GM12872 (cell line): ENCODE results near the gene LMOD1.

Experiments
- TF ChIP-seq, protein P1 (sequence below): IDR thresholded peaks from 3 replicates; pipeline ENCODE4 v1.5.1; 2011; ENCODE audit warnings: low read depth, mild to moderate bottlenecking, low read length, moderate library complexity; ENCODE audit not compliant: insufficient read depth

LMOD1 gene

DNA sequence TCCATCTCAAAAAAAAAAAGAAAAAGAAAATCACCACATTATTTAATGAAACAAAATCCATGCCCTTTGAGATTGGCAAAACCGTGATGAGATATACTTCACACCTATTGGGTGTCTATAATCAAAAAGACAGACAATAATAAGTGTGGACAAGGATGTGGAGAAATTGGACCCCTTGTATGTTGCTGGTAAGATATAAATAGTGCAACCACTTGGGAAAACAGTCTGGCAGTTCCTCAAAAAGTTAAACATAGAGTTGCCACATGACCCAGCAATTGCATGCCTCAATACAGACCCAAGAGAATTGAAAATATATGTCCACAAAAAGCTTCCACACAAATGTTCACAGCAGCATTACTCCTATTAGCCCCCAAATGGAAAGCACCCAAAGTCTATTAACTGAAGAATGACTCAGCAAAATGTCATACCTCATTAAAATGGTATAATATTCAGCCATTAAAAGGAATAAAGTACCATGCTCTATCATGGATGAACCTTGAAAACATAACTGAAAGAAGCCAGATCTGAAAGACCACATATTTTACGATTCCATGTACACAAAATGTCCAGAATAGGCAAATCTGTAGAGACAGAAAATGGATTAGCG is 24.3 kb downstream of the LMOD1 start:
- TF ChIP-seq, protein P1, sequence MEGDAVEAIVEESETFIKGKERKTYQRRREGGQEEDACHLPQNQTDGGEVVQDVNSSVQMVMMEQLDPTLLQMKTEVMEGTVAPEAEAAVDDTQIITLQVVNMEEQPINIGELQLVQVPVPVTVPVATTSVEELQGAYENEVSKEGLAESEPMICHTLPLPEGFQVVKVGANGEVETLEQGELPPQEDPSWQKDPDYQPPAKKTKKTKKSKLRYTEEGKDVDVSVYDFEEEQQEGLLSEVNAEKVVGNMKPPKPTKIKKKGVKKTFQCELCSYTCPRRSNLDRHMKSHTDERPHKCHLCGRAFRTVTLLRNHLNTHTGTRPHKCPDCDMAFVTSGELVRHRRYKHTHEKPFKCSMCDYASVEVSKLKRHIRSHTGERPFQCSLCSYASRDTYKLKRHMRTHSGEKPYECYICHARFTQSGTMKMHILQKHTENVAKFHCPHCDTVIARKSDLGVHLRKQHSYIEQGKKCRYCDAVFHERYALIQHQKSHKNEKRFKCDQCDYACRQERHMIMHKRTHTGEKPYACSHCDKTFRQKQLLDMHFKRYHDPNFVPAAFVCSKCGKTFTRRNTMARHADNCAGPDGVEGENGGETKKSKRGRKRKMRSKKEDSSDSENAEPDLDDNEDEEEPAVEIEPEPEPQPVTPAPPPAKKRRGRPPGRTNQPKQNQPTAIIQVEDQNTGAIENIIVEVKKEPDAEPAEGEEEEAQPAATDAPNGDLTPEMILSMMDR: no peak

DNA sequence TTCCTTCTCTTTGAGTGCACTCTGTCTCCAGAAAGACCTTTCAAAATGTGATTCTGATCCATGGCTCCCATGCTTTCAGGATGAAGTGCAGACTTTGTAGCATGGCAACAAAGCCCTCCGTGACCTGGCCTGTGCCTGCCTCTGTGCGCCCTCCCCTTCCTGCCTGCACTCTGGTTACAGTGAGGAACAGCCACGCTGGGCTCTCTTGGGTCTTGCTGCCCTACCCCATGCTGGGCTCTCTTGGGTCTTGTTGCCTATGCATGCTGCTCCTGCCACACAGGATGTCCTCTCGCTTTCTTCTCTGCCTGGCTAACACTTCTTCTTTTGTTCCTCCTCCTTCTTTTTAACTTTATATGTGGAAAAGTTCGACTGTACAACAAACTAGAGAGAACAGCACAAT is 28.0 kb downstream of the LMOD1 start:
- TF ChIP-seq, protein P1: no peak

DNA sequence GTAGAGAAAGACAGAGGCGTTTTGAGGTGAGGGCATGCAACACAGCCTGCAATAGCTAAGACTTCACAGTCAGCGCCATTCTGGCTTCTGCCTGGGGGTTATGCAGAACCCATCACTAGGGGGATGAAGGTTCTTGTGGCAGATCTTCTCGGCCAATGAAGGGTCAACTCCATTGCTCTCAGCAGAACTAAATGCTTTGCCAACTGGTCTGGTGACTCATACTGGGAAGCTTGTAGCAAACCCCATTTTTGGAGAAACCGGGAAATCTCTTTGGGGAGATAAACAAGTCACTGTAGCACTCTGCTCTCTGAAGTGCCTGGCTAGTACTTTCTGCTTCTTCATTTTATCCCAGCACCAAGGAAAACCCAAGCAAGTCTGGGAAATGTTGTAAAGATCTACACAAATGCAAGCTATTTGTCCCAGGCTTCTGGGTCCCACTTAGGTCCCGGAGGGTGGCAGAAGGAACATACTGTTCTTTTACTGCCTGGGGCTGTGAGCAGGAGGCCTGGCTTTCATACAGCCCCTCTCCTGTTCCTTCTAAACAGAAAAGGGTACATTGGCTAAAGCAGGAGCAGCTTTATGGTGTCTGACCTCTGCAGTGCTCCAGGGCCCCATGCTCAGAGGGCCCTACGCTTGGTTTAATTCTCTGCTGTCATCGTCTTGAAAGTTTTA is 28.9 kb downstream of the LMOD1 start:
- TF ChIP-seq, protein P1: no peak

DNA sequence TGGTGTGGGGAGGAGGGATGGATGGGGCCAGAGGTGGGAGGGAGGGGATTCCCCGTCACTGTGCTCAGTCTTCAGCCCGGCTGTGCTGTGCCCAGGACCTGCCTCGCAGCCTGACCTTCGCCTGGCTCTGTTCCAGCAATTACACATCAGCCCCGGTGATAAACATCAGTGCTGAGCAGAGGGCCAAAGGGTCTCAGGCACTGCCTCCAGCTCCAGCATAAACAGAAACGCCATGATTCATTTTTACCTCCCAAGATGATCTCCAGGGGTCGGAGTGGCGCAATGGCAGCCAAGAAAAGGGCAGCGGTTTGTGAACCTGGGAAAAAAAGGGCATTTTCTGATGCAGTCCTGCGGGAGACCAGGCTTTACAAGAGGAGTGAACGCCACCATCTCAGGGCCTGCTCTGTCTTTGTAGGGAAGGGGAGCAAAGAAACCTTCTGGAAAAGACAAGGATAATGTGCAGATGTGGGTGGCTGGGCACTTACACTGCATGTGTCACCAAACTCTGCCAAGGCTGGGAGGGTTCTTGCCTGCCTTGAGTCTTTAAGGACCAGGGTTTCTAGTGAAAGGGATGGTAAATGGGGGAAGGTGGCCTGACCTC is 29.6 kb downstream of the LMOD1 start:
- TF ChIP-seq, protein P1: no peak

DNA sequence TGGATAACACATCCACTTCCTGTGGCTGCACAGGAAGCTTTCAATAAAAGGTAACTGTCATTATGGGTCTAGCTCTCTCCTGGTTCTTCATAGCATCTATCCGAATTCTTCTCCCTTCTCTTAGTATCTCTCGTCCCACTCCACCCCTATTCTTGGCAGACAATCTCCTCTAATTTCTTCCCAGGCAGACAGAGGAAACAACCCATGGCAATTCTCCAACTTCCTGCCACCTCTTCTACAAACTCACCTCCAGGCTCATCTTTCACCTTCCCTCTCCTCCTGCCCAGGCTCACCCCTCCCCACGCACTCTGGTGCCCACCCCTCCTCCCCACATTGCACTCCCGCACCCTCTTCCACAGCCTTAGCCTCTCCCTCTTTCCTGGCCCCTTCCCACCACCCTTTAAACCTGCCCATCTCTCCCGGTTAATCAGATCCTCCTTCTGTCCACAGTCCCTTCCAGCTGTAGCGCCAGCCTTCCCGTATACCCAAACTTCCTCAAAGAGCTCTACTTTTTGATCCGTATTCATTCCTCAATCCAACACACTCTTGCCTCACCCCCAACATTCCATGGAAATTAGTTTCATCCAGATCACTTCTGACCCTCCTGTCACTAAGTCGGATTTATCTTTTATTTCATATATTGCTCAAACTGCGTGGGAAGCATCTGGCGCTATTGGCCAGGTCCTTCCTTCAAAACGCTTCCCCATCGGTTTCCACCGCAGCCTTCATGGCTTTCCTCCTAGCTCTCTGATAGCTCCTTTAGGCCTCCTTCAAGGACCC is 31.7 kb downstream of the LMOD1 start:
- TF ChIP-seq, protein P1: no peak

DNA sequence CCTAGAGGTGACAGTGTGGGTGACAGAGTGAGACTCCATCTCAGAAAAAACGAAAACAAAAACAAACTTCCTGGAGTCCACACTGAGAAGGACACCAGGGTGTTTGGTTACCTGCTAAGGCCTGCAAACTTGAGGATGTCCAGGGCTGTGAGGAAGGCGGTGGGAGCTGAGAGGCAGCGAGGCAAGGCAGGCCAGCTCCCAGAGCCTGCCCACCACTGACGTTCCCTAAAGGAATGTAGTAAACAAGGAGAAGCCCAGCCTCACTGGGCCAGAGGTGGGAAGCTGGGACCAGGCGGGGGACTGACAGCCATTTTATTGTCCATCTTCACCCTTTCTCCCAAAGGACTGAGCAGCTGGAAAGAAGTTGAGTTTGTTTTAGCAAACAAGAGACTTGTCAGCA is 33.5 kb downstream of the LMOD1 start:
- TF ChIP-seq, protein P1: no peak

DNA sequence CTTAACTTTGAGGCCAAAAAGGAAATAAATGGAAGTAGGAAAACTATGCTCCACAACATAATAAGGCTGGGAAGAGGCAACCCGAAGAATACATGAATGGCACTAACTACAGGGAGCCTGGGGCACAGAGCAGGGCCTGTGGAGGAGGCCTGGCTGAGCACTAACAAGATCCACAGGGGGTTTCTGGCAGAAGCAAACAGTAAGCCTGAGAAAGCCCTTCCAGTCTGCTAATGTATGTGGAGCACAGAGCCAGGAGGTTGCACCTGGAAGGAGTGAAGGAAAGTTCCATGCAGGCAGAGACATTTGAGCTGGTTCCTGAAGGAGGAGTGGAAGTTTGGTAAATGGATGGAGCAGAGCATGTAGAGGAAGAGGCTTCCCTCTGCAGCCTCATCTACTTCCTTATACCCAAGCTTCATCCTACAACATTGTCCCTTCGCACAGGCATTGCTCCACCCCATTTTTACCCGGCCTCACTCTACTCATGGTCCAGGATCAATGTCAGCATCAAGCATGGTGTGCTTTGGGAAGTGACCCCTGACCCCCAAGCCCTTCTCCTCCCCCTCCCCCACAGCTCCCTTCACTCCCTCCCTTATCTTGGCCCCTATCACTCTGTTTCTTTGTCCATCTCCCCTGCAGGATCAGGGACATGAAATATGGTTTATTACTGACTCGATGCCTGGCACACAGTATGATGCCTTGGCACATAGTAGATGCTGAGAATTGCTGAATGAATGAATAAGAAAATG is 34.3 kb downstream of the LMOD1 start:
- TF ChIP-seq, protein P1: no peak
